Measurements from ENCODE around the gene MRPL14.

MRPL14 gene

GRCh38 chr6:44078827-44079671, 48.2 kb downstream of the MRPL14 start:
- DNase-seq (ENCODE audit: low spot score) = peak; percentile 72

- DNase-seq (ENCODE audit: low spot score) = no peak
These were observed 48.9 kb downstream of the MRPL14 start for GRCh38 chr6:44078219-44078826.

- no peak for DNase-seq (ENCODE audit: low spot score)
These were observed 49.9 kb downstream of the MRPL14 start for GRCh38 chr6:44077214-44077946.

GRCh38 chr6:44076356-44077213, 50.7 kb downstream of the MRPL14 start:
- DNase-seq (ENCODE audit: low spot score) = peak; percentile 79

- DNase-seq (ENCODE audit: low spot score) = no peak
These were observed 51.5 kb downstream of the MRPL14 start for GRCh38 chr6:44075647-44076355.

- DNase-seq (ENCODE audit: low spot score) = no peak
These were observed 52.2 kb downstream of the MRPL14 start for GRCh38 chr6:44074813-44075646.

- peak; percentile 79 for DNase-seq (ENCODE audit: low spot score)
These were observed 52.8 kb downstream of the MRPL14 start for GRCh38 chr6:44074439-44074812.

GRCh38 chr6:44073612-44074438, 53.4 kb downstream of the MRPL14 start:
- no peak for DNase-seq (ENCODE audit: low spot score)

GRCh38 chr6:44072959-44073611, 54.2 kb downstream of the MRPL14 start:
- DNase-seq (ENCODE audit: low spot score) = peak; percentile 93

GRCh38 chr6:44072452-44072958, 54.7 kb downstream of the MRPL14 start:
- no peak for DNase-seq (ENCODE audit: low spot score)

GRCh38 chr6:44071670-44072451, 55.4 kb downstream of the MRPL14 start:
- no peak for DNase-seq (ENCODE audit: low spot score)

GRCh38 chr6:44068607-44069296, 58.5 kb downstream of the MRPL14 start:
- no peak for DNase-seq (ENCODE audit: low spot score)

- DNase-seq (ENCODE audit: low spot score) = no peak
These were observed 59.8 kb downstream of the MRPL14 start for GRCh38 chr6:44067173-44068139.

GRCh38 chr6:44066394-44067172, 60.7 kb downstream of the MRPL14 start:
- no peak for DNase-seq (ENCODE audit: low spot score)

- DNase-seq (ENCODE audit: low spot score) = no peak
These were observed 61.7 kb downstream of the MRPL14 start for GRCh38 chr6:44065443-44066140.
